HG03196 (cell line): ENCODE data around the gene CMPK1.

ENCODE experiments used
- ATAC-seq: cut with Tn5 transposase; IDR thresholded peaks from one replicate; pipeline ENCODE4 v1.9.1; 2021; ENCODE audit not compliant: unreplicated experiment

Gene CMPK1

GRCh38 chr1:47418681-47419325 is 85.2 kb downstream of the CMPK1 start:
- ATAC-seq: no peak

GRCh38 chr1:47420547-47420946 is 87.0 kb downstream of the CMPK1 start:
- no peak for ATAC-seq

DNA sequence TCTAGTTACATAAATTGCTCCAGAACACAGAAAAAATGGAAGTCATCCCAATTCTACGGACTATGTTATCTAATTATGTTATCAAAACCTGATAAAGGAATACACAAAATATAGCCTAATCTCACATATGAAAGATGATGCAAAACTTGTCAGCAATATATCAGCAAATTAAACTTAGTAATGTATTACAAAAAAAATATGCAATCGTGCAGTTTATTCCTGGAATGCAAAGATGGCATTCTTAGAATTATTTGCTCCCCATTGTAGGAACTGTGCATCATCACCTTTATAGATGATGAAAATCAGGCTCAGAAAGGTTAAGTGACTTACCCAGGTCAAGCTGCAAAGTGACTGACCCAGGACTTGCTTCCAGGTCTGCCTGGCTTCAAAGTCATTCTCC is 90.3 kb downstream of the CMPK1 start:
- ATAC-seq: no peak

DNA sequence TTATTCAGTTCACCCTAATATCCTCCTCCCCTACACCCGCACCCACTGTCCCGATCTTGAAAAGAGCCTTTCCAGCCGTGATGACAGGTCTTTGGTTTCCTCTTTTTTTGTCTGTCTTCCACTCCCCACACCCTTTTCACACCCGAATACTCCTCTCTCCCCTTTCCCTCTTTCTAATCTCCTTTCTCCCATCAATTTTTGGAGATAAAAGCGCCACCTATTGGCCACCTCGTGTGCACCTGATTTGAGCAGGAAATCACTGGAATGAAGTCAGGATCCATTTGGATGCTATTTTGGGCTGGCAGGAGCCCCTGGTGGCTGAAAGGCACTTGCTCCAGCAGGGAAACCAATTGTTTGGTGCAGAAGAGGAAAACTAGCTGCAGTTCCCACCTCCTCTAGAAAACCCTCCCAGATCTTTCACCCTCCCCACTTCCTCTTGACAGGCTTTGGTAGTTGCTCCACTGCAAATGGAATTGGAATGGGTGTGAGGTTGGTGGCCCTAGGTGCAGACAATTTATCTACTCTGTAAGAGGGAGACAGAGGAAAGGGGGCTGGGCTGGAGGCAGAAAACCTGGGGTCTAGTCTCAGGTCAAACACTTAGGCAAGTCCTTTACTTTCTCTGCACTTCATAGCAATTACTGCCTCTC is 90.9 kb downstream of the CMPK1 start:
- ATAC-seq: no peak
